ENCODE measurements around the gene TUBB3.
"Not testable (repeated sequence)": the region's sequence is repeated elsewhere in the genome, so short reads cannot be mapped to it uniquely, and the experiment has no call there.

Gene TUBB3

GRCh38 chr16:89968074-89968473 lies 44.9 kb downstream of the TUBB3 start:
- not testable (repeated sequence) for DNase-seq

GRCh38 chr16:89969741-89970410 lies 46.7 kb downstream of the TUBB3 start:
- DNase-seq = no peak

- DNase-seq = no peak
These were observed 48.5 kb downstream of the TUBB3 start for GRCh38 chr16:89971495-89972243.

- peak; percentile 83 to 94 (median 86) for DNase-seq
These were observed 49.4 kb downstream of the TUBB3 start for GRCh38 chr16:89972244-89973234.

GRCh38 chr16:89973235-89973634 lies 50.1 kb downstream of the TUBB3 start:
- no peak for DNase-seq

GRCh38 chr16:89973654-89974335 lies 50.7 kb downstream of the TUBB3 start:
- DNase-seq = no peak

- no peak for DNase-seq
These were observed 51.7 kb downstream of the TUBB3 start for GRCh38 chr16:89974870-89975269.

- DNase-seq = peak in 1 of 5 experiments; percentile 74
These were observed 58.3 kb downstream of the TUBB3 start for GRCh38 chr16:89981414-89981813.

GRCh38 chr16:89982318-89982717 lies 59.2 kb downstream of the TUBB3 start:
- DNase-seq = no peak

- DNase-seq = peak in 1 of 5 experiments; percentile 71
These were observed 60.4 kb downstream of the TUBB3 start for GRCh38 chr16:89983536-89983935.

- DNase-seq = peak in 1 of 5 experiments; percentile 59
These were observed 61.1 kb downstream of the TUBB3 start for GRCh38 chr16:89984216-89984615.

- no peak for DNase-seq
These were observed 62.1 kb downstream of the TUBB3 start for GRCh38 chr16:89985219-89985618.

Data from T-helper 2 cell (primary cell).